Measurements from ENCODE around the gene VWA5B1. TPM values are rescaled to one million over a fixed set of nuclear protein-coding genes. Genes with fewer than 3 reads are reported as not detected.
A peak's percentile ranks its signal among the peaks of the same experiment; 100 is the strongest.

Gene VWA5B1
- total and polyA plus RNA-seq, 2 of the 8 experiments (the other 6 are each of a cell fraction or from before 2014, with no cell fraction given) = 0.54 to 2.3 TPM

DNA sequence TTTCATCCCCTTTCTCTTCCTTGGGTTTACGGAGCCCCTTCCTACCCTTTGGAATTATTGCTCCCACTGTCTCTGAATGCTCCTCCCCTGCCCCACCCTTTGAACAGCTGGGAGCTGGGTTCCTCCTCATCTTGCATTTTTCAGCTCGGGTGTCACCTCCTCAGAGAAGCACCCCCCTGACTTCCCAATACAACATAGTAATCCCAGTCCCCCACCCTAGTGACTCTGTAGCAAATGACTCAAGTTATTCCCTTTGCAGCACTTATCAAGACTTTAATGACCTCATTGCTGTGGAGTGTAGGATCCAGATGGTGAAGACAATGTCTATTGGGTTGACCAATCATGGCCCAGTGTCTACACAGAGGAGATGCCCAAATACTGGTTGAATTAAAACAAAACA lies 8.9 kb upstream of the VWA5B1 start:
- no peak overlapping the region for H2BK20ac ChIP-seq (ENCODE audit: low read length)
- no peak for TF ChIP-seq SIN3A (conservative IDR thresholded peaks at IDR 0.05 in 1 of 2, IDR thresholded peaks at IDR 0.05 in 1 of 2; ENCODE audit: low read depth in 1 of 2, low read length in 2 of 2)
- no peak for TF ChIP-seq TCF12 (IDR thresholded peaks at IDR 0.05; ENCODE audit: low read depth, low read length)
- TF ChIP-seq CBX5 (IDR thresholded peaks at IDR 0.05; ENCODE audit: low read depth, low read length) = no peak
- no peak for TF ChIP-seq SP4 (IDR thresholded peaks at IDR 0.05; ENCODE audit: low read length)
- TF ChIP-seq, protein P1, sequence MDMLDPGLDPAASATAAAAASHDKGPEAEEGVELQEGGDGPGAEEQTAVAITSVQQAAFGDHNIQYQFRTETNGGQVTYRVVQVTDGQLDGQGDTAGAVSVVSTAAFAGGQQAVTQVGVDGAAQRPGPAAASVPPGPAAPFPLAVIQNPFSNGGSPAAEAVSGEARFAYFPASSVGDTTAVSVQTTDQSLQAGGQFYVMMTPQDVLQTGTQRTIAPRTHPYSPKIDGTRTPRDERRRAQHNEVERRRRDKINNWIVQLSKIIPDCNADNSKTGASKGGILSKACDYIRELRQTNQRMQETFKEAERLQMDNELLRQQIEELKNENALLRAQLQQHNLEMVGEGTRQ (IDR thresholded peaks at IDR 0.05; ENCODE audit: low read length) = no peak
- no peak for TF ChIP-seq CREB1 (IDR thresholded peaks at IDR 0.05)
- TF ChIP-seq BCL11A (IDR thresholded peaks at IDR 0.05; ENCODE audit: low read depth in 2 of 2, low read length in 2 of 2) = no peak
- TF ChIP-seq GABPA (IDR thresholded peaks at IDR 0.05; ENCODE audit: borderline replicate concordance, insufficient read depth, low read length) = no peak
- no peak for TF ChIP-seq FOSL1 (IDR thresholded peaks at IDR 0.05; ENCODE audit: insufficient read depth, low read depth, low read length)
- no peak for TF ChIP-seq POLR2AphosphoS5 (IDR thresholded peaks at IDR 0.05; ENCODE audit: low read depth, low read length)
- TF ChIP-seq HDAC2 (IDR thresholded peaks at IDR 0.05; ENCODE audit: borderline replicate concordance in 1 of 2, low read depth in 2 of 2, low read length in 2 of 2) = no peak
- TF ChIP-seq CEBPB (IDR thresholded peaks at IDR 0.05; ENCODE audit: low read depth, low read length) = no peak
- no peak for TF ChIP-seq HDAC6 (IDR thresholded peaks at IDR 0.05; ENCODE audit: low read depth, low read length)
- WGBS, 2 experiments (ENCODE audit: extremely low coverage in 1 of 2, insufficient coverage in 1 of 2, insufficient read length in 1 of 2, insufficient replicate concordance in 2 of 2, low coverage in 1 of 2, low lambda C conversion rate in 2 of 2, missing lambda C conversion rate in 1 of 2) = 72% methylated on average over 2 of the region's 2 CpGs; no CpG with 5 or more reads in 1 of the 2 experiments
- no peak overlapping the region for H4K91ac ChIP-seq (replicated peaks; ENCODE audit: insufficient read length, low read length)
- H3K79me2 ChIP-seq (ENCODE audit: control insufficient read depth in 1 of 2, insufficient read depth in 2 of 2, low read length in 2 of 2) = no peaks in the 10 kb centered on the region
- POLR2A ChIA-PET (ENCODE audit: partially characterized antibody) = interaction anchor here (2.2 kb wide), 1 partner anchor 9 kb away, joined by 9 read pairs; the partner anchor contains the start of gene VWA5B1
- no peaks in the 10 kb centered on the region for H4K20me1 ChIP-seq (replicated peaks in 1 of 2; ENCODE audit: control insufficient read depth in 1 of 2, insufficient read depth in 2 of 2, low read length in 2 of 2)
- peaks cover 0 to 5% (median 0%) of the 10 kb centered on the region in 4 experiments; a peak in 3 of 7 replicates for H3K27me3 ChIP-seq (replicated peaks in 1 of 4; ENCODE audit: control insufficient read depth in 3 of 4, extremely low read depth in 1 of 4, insufficient read depth in 3 of 4, low read length in 3 of 4)
- H3K23ac ChIP-seq (ENCODE audit: insufficient read length) = no peak overlapping the region
- no peak overlapping the region for H3K27ac ChIP-seq (ENCODE audit: low read depth, low read length)
- H2AK5ac ChIP-seq (ENCODE audit: low read depth, low read length) = no peak overlapping the region
- H2AFZ ChIP-seq (ENCODE audit: low read length) = no peak overlapping the region
- CTCF ChIA-PET (ENCODE audit: partially characterized antibody) = interaction anchor here (1.0 to 1.6 kb wide), 3 partner anchors 9 to 66 kb away, joined by 3 to 6 read pairs (median 4); partner anchors contain the start of gene VWA5B1
- H3K4me3 ChIP-seq (ENCODE audit: extremely low read depth in 1 of 4, insufficient read depth in 2 of 4, low read depth in 3 of 4, low read length in 4 of 4) = no peak overlapping the region
- H2BK120ac ChIP-seq (replicated peaks; ENCODE audit: low read depth, low read length) = no peak overlapping the region
- peaks cover 3 to 12% (median 8%) of the 10 kb centered on the region in 4 experiments for H3K4me1 ChIP-seq (replicated peaks in 1 of 4; ENCODE audit: control insufficient read depth in 3 of 4, insufficient read depth in 4 of 4, low read length in 3 of 4)
- no peaks in the 10 kb centered on the region for H3K79me1 ChIP-seq (ENCODE audit: low read depth, low read length)
- H2BK5ac ChIP-seq (ENCODE audit: low read depth, low read length) = no peak overlapping the region; the same call in 1 of the 2 replicates
- H3K23me2 ChIP-seq (ENCODE audit: low read depth, low read length) = 0 out of 2 replicates have a peak, but pooled peaks cover 3% of the 10 kb centered on the region
- H3K9ac ChIP-seq (replicated peaks in 1 of 4; ENCODE audit: extremely low read depth in 1 of 4, low read depth in 3 of 4, low read length in 3 of 4) = no peak overlapping the region
- H2BK12ac ChIP-seq (ENCODE audit: low read depth, low read length) = 0 out of 2 replicates have a peak overlapping the region, but pooled peaks have one; percentile 27
- FAIRE-seq (no peak), DNase-seq (ENCODE audit: low read depth in 1 of 2, low spot score in 2 of 2) (no peak)
- H4K8ac ChIP-seq (ENCODE audit: extremely low read depth, insufficient read depth, low read length) = no peak overlapping the region
- no peak overlapping the region for H3K14ac ChIP-seq (ENCODE audit: insufficient read length)
- H3K18ac ChIP-seq (ENCODE audit: extremely low read depth, low read length) = no peak overlapping the region
- no peak overlapping the region for H4K5ac ChIP-seq (ENCODE audit: insufficient read length, low read depth, low read length)
- H3K36me3 ChIP-seq (ENCODE audit: control insufficient read depth in 2 of 4, insufficient read depth in 4 of 4, low read length in 3 of 4) = no peaks in the 10 kb centered on the region
- H3K9me3 ChIP-seq (ENCODE audit: insufficient read depth in 2 of 2, low read depth in 1 of 2, low read length in 1 of 2) = peaks cover 0 to 3% of the 10 kb centered on the region in 2 experiments; a peak in 2 of 4 replicates
- no peak overlapping the region; a peak in 1 of 4 replicates for H3K4me2 ChIP-seq (ENCODE audit: insufficient read depth in 1 of 2, low read depth in 2 of 2, low read length in 2 of 2)
- no peak overlapping the region for H2BK15ac ChIP-seq (ENCODE audit: low read length)
- no peak overlapping the region for H3K56ac ChIP-seq (replicated peaks; ENCODE audit: insufficient read length, low read depth, low read length)
- no peak overlapping the region for H3K4ac ChIP-seq (replicated peaks; ENCODE audit: insufficient read length, low read depth, low read length)

All from H1 (cell line).